GM19025 (cell line): ENCODE data around the gene KDM4B.

Experiments
- ATAC-seq: cut with Tn5 transposase; IDR thresholded peaks from one replicate; pipeline ENCODE4 v1.9.1; 2021; ENCODE audit warnings: mild to moderate bottlenecking, low read depth, moderate library complexity; ENCODE audit not compliant: unreplicated experiment

KDM4B gene

DNA sequence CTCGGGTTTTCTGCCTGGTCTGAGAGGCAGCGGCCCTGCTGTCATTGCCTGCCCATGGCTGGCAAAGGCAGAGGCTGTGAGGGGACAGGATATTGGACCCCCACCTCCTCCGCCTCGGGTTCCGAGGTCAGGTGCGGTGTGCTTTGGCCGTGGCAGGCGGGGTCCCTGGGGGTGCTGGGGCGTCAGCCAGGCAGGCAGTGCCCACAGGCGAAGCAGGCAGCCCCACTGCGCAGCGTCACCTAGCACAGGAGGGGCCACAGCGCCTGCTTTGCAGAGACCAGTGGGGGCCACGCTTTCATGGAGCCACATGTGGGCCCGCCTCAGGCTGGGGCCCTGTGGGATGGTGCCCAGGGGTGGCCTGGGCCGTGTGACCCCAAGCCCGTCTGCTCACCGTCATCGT lies 96.0 kb downstream of the KDM4B start:
- ATAC-seq: no peak

- no peak for ATAC-seq
Observed at GRCh38 chr19:5065663-5066093, 96.8 kb downstream of the KDM4B start.

DNA sequence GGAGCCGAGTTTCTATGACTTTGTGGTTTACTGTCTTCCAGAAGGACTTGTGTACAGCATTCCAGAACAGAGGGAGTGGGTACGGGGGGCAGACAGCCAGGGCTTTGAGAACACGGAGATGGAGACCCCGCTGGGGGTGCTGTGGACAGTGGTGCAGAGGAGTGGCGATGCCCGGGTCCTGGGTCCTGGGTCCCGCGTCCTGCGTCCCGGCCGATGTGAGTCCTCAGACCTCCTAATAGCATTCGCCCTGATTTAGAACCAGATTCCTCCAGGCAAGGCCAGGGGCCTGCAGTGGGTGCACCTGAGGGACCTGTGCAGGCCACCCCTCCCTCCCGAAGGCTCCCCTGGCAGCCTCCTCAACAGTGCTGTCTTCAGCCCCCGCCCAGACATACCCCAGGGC lies 97.9 kb downstream of the KDM4B start:
- ATAC-seq: no peak

DNA sequence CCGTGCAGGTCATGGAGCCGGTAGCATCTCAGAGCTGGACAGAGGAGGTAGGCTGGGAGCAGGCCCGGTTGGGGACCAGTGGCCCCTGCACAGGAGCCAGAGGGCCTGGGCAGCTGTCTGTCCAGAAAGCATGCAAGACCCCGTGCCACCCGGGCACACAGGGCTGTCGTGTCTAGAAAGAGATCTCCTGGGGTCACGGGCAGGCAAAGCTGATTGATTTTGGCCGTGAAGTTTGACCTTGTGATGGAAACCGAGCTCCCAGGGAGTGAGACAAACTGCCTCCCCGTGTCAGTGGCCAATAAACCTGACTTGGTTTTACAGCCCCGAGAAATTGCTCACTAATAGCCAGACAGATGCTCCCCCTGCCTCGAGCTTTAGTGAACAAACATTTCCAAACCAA lies 98.8 kb downstream of the KDM4B start:
- no peak for ATAC-seq

DNA sequence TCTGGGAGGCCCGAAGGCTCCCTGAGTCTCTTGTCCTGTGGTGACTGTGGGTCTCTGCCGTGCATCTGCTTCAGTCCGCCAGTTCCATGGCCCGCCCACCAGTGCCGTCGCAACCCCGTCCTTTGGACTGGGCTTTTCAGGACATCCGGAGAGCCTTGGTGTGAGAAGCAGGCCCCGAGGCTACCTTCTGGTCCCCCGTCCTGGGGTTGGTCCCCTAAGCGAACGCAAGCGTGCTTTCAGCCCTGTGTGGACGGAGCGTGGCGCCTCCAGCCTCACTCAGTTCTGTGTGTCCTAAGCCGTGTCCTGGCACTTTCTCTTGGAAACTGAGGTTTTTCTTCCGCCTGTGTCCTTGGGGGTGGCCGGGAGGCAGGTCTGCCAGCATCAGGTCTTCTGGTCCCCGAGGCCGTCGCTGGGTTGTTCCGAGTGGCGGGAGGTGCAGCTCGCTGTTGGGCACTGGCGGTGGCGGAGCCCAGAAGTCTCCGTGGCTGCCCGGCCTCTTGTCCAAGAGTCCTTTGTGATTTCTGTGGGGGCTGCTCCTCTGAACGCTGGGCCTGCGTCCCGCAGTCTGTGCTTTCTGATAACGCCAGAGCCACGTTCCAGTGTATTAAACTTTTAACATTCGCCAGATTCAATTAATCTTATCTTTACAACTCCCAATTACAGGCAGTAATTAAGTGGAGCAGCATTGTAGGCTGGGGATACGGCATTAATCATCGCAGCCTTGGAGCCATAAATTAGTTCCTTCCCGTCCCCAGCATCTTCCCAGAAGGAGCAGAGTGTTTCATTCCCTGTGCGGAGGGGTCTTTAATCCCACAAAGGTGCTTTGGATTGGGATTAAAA lies 99.5 kb downstream of the KDM4B start:
- no peak for ATAC-seq

- ATAC-seq: no peak
Observed at GRCh38 chr19:5070331-5070730, 101.4 kb downstream of the KDM4B start.

- no peak for ATAC-seq
Observed at GRCh38 chr19:5070930-5071329, 102.0 kb downstream of the KDM4B start.

DNA sequence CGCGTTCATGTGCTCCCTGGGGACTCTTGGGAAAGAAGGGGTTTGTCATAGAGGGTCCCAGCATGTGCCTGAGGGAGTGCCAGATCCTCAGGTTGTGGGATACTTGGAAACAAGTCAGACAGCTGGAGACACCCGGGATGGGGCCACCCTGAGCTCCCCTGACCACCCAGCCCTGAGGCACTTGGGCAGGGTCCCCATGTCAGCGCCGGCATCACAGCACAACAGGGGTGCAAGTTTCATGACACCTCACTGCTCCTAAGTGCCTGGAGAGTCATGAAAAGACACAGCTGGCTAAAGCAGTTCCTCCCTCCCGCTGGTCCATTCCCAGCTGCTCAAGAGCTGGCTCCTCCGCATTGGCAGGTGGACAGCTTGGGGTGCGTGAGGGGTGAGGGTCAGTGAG lies 102.7 kb downstream of the KDM4B start:
- ATAC-seq: no peak

DNA sequence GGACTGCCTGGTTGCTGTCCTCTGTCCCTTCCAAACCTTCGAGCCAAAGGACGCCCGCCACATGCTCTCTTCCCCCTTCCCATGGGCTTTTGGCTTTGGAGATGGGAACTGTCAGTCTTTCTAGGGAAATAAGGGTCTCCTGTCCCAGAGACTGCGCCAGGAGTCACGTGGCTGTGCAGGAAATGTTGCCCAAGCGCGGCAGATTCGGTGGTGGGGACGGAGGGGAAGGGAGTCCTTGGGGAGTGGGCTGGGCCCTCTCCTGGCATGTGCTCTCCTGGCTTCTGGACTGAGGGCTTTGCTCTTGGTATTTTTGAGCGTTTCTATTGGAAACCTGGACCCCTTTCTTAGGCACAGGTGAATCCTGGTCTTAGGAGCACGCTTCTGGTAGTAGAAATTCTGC lies 103.2 kb downstream of the KDM4B start:
- ATAC-seq: no peak

GRCh38 chr19:5073153-5073844 lies 104.4 kb downstream of the KDM4B start:
- no peak for ATAC-seq

- ATAC-seq: no peak
Observed at GRCh38 chr19:5074407-5074806, 105.5 kb downstream of the KDM4B start.

DNA sequence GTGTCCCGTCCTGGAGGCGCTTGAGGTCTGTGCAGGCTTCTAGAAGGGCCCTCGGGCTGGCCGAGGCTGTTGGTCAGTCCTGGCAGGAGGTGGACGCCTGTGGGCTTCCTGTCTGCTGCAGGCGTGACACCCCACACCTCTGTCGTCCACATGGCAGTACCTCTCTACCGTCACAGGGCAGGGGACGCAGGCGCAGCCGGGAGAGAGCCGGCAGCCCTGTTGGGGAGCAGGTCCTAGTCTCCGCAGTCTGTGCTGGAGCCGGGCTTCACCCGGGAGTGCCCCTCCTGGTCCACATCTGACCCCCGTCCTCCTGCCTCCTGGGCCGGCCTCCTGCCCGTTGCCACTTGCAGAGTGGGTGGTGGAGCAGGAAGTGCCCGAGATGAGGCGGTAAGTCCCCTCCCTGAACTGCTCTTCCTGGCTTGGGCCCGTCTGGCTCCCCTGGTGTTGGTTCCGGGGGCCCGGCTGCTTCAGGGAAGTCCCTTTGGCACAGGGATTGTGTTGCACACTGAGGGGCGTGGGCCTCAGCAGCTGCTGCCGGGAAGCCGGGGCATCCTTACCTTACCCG lies 106.0 kb downstream of the KDM4B start:
- ATAC-seq: no peak

DNA sequence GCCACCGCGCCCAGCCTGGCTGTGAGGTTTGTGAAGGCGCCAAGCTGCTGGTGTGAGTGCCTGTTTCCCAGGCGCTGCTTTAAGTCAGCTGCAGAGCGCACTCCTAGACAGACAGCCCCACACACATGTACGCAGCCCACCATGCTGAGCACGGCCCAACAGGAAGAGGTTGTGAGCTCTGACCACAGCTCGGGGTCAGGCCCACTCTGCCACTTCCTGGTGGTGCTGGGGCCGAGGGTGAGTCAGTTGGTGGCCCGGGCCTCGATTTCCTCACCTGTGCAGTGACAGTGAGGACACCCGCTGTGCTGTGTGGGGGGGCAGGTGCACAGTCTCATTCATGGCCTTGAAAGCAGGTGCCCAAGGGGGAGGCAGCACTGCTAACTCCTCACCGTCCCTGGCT lies 106.7 kb downstream of the KDM4B start:
- ATAC-seq: no peak

GRCh38 chr19:5076440-5077208 lies 107.7 kb downstream of the KDM4B start:
- ATAC-seq: no peak

GRCh38 chr19:5077209-5077515 lies 108.2 kb downstream of the KDM4B start:
- ATAC-seq: no peak

DNA sequence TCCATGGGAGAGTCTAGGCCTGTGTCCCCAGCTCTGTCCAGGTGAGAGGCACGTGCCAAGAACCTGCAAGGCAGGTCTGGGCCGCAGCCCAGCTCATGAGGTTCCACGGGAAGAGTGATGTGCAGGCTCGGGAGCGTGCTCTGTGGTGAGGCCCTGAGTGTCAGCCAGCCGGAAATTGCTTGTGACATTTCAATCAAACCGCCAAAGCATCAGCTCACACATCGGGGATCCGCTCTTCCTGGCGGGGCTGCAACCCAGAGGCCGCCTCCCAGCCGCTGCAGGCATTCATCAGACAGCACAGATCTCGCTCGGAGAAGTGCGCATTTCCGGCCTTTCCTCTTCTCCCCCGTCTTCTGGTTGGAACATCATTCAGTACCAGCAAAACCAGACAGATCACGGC lies 109.3 kb downstream of the KDM4B start:
- no peak for ATAC-seq

- no peak for ATAC-seq
Observed at GRCh38 chr19:5078666-5079065, 109.8 kb downstream of the KDM4B start.

- ATAC-seq: no peak
Observed at GRCh38 chr19:5079071-5079774, 110.3 kb downstream of the KDM4B start.

DNA sequence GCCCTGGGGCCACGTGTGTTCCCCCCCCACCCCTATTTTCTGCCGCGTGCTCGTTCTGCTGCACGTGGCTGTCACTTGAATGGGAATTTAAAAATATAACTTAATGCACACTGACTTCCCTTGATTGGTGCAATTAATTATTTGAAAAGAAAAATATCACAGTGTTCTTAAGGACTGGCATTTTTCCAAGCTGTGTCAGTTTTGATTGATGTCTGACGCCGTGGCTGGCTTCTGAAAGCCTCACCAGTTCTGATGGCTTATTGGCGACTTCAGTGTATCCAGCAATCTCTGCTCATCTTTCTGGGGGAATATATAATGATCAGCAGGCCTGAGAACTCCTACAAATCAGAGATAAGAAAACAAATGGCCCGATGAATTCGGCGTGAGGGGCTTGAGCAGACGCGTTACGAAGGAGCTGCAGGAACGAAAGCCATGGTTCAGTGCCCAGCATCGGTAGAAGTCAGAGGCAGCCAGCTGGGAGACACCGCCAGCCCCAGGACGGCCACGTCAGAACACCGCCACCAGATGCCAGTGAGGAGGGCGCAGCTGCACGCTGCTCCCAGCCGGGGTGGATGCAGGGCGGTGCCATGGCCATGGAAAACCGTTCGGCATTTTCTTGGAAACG lies 111.2 kb downstream of the KDM4B start:
- ATAC-seq: no peak

DNA sequence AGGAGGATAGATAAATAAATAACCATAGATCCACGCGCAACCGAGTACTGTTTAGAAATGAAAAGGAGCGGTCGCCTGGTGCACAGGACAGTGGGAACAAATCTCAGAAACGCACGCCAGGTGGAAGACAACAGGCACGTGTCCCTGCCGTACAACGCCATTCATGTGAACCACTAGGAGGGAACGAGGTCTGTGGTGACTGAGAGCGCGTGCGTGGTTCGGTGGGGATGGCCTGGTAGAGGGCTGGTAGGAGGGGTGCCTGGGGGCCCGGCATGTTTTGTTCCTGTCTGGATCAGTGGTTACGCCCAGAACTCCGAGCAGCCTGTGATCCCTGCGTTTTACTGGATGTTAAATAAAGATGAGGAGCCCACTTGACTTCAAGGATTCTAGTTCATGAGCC lies 111.9 kb downstream of the KDM4B start:
- ATAC-seq: no peak
